GM12878 (cell line): ENCODE results near the gene MT1H. TPM values are rescaled to one million over a fixed set of nuclear protein-coding genes. Genes with fewer than 3 reads are reported as not detected.
A peak's percentile ranks its signal among the peaks of the same experiment; 100 is the strongest.

Source experiments
- ATAC-seq: fragments of 200-7000 bp; cut with Tn5 transposase; 3 replicates; pipeline ENCODE4 v1.9.1; 2020; ENCODE audit warnings: mild to moderate bottlenecking, moderate library complexity
- BruUV-seq: library from RNA; stranded (reverse); fragments of 400-500 nt; replicated peaks from 2 replicates; lab custom pipeline; 2021; lab: Mats Ljungman, UMichigan
- CTCF ChIA-PET: fragments of 300-600 bp; sonication (Branson Sonifier 250); formaldehyde crosslinking; extraction: SDS; loops from one replicate; lab custom pipeline; 2021; ENCODE audit warnings: inconsistent platforms; lab: Yijun Ruan, JAX
- POLR2A ChIA-PET: fragments of 350-600 bp; formaldehyde crosslinking; extraction: SDS; loops from one replicate; lab custom pipeline; 2021; ENCODE audit warnings: inconsistent platforms; lab: Charles Lee
- RAD21 ChIA-PET: fragments of 300-600 bp; sonication (Branson Sonifier 250); formaldehyde crosslinking; loops from one replicate; lab custom pipeline; 2023; ENCODE audit warnings: antibody characterized with exemption; ENCODE audit not compliant: unreplicated experiment; lab: Charles Lee
- SMC1A ChIA-PET: fragments of 300-600 bp; sonication (Branson Sonifier 250); formaldehyde crosslinking; loops from one replicate; lab custom pipeline; 2023; ENCODE audit not compliant: unreplicated experiment, uncharacterized antibody; lab: Charles Lee
- DNase-seq: peaks from one replicate; pipeline ENCODE4 v3.0.0-alpha.2; 2011; ENCODE audit warnings: low read depth, low spot score
- FAIRE-seq: peaks from 3 replicates; lab custom pipeline; 2011; peaks lifted over from hg19 to GRCh38; lab: Jason Lieb, UNC
- H2AFZ ChIP-seq: 2 replicates; pipeline ENCODE4 v1.6.0; 2011; ENCODE audit warnings: low read depth, low read length, control low read depth; ENCODE audit not compliant: control insufficient read depth
- H3K27ac ChIP-seq: 2 replicates; pipeline ENCODE4 v1.5.1; 2011; ENCODE audit warnings: control low read depth; ENCODE audit not compliant: control insufficient read depth, insufficient read depth
- H3K27me3 ChIP-seq, 2 experiments: replicated peaks in 1 of 2; 2 replicates each; pipeline versions ENCODE4 v1.6.0 to v1.6.1; 2011; ENCODE audit warnings: low read length in 1 of 2; ENCODE audit not compliant: control insufficient read depth in 2 of 2, insufficient read depth in 2 of 2
- H3K36me3 ChIP-seq, 2 experiments: 2 replicates each; pipeline ENCODE4 v1.5.1; 2011; ENCODE audit warnings: low read length in 1 of 2; ENCODE audit not compliant: control insufficient read depth in 2 of 2, insufficient read depth in 2 of 2
- H3K4me1 ChIP-seq: 2 replicates; pipeline ENCODE4 v1.6.1; 2011; ENCODE audit warnings: mild to moderate bottlenecking, low read length, moderate library complexity, mixed read lengths; ENCODE audit not compliant: control insufficient read depth, insufficient read depth
- H3K4me2 ChIP-seq: 2 replicates; pipeline ENCODE4 v1.6.0; 2011; ENCODE audit warnings: control low read depth; ENCODE audit not compliant: control insufficient read depth, insufficient read depth
- H3K4me3 ChIP-seq: fragments of 200-600 bp; sonication (generic); 2 replicates; pipeline ENCODE4 v1.5.1; 2016
- H3K79me2 ChIP-seq: 2 replicates; pipeline ENCODE4 v1.6.0; 2011; ENCODE audit warnings: low read length; ENCODE audit not compliant: control insufficient read depth, insufficient read depth
- H3K9ac ChIP-seq: 2 replicates; pipeline ENCODE4 v1.8.0; 2011; ENCODE audit warnings: low read length, control low read depth, mixed read lengths; ENCODE audit not compliant: control insufficient read depth, insufficient read depth
- H3K9me3 ChIP-seq: replicated peaks from 3 replicates; pipeline ENCODE4 v1.5.1; 2011; ENCODE audit warnings: mild to moderate bottlenecking, low read length; ENCODE audit not compliant: control insufficient read depth, insufficient read depth
- H4K20me1 ChIP-seq: 2 replicates; pipeline ENCODE4 v1.6.0; 2011; ENCODE audit not compliant: control insufficient read depth, insufficient read depth
- E2F8 ChIP-seq: fragments of 450-650 bp; IDR thresholded peaks from 2 replicates; pipeline ENCODE4 v1.6.1; 2018; ENCODE audit warnings: mild to moderate bottlenecking, low read depth, moderate library complexity; ENCODE audit not compliant: partially characterized antibody
- GATAD2B ChIP-seq: fragments of 450-650 bp; conservative IDR thresholded peaks from 2 replicates; pipeline ENCODE4 v1.6.1; 2017; ENCODE audit warnings: low read depth, mild to moderate bottlenecking, moderate library complexity
- IKZF2 ChIP-seq, 2 experiments: fragments of 450-650 bp; IDR thresholded peaks; 2 replicates each; pipeline ENCODE4 v1.6.1; 2017; ENCODE audit warnings: mild to moderate bottlenecking in 2 of 2, moderate library complexity in 2 of 2
- IRF3 ChIP-seq: fragments of 450-650 bp; IDR thresholded peaks from 2 replicates; pipeline ENCODE4 v1.6.1; 2014; ENCODE audit warnings: mild to moderate bottlenecking
- JUNB ChIP-seq: IDR thresholded peaks from 2 replicates; pipeline ENCODE4 v1.6.1; 2016; ENCODE audit warnings: antibody characterized with exemption, mild to moderate bottlenecking
- LARP7 ChIP-seq: fragments of 450-650 bp; IDR thresholded peaks from 2 replicates; pipeline ENCODE4 v1.6.1; 2017; ENCODE audit warnings: mild to moderate bottlenecking
- MEF2A ChIP-seq: IDR thresholded peaks from 2 replicates; pipeline ENCODE4 v1.6.1; 2011; ENCODE audit warnings: low read depth, mild to moderate bottlenecking, low read length, moderate library complexity; ENCODE audit not compliant: insufficient read depth
- MXI1 ChIP-seq: fragments of 150-350 bp; IDR thresholded peaks from 2 replicates; pipeline ENCODE4 v1.6.1; 2011; ENCODE audit warnings: low read depth, mild to moderate bottlenecking, inconsistent platforms, low read length, improper control_type of control experiment
- MYC ChIP-seq: IDR thresholded peaks from 2 replicates; pipeline ENCODE4 v1.6.1; 2011; ENCODE audit warnings: mild to moderate bottlenecking, low read length, moderate library complexity, inconsistent platforms; ENCODE audit not compliant: insufficient read depth, insufficient replicate concordance, insufficient read length, severe bottlenecking
- NFYB ChIP-seq: IDR thresholded peaks from 2 replicates; pipeline ENCODE4 v1.6.1; 2011; ENCODE audit warnings: low read depth, mild to moderate bottlenecking, low read length, improper control_type of control experiment, moderate library complexity; ENCODE audit not compliant: insufficient read depth
- SMAD1 ChIP-seq: fragments of 450-650 bp; IDR thresholded peaks from 2 replicates; pipeline ENCODE4 v1.6.1; 2018; ENCODE audit warnings: mild to moderate bottlenecking, low read depth; ENCODE audit not compliant: partially characterized antibody
- SMARCA5 ChIP-seq: fragments of 450-650 bp; IDR thresholded peaks from 2 replicates; pipeline ENCODE4 v1.6.1; 2017; ENCODE audit warnings: mild to moderate bottlenecking
- SREBF1 ChIP-seq: IDR thresholded peaks from 2 replicates; pipeline ENCODE4 v1.6.1; 2012; ENCODE audit warnings: mild to moderate bottlenecking, low read length
- SRF ChIP-seq, 2 experiments: IDR thresholded peaks; 2 replicates each; pipeline ENCODE4 v1.6.1; 2011; ENCODE audit warnings: low read depth in 2 of 2, low read length in 2 of 2, mild to moderate bottlenecking in 1 of 2, moderate library complexity in 1 of 2
- STAT1 ChIP-seq: fragments of 450-650 bp; conservative IDR thresholded peaks from 2 replicates; pipeline ENCODE4 v1.6.1; 2014; ENCODE audit warnings: antibody characterized with exemption, mild to moderate bottlenecking
- WGBS: methylation state at CpG from one replicate; pipeline ENCODE4 v1.1.6; 2016; ENCODE audit warnings: low lambda C conversion rate; ENCODE audit not compliant: insufficient replicate concordance, insufficient coverage; ENCODE audit errors: missing lambda C conversion rate; 5-methylcytosine and 5-hydroxymethylcytosine counted together
- in situ Hi-C: fragments of 300-500 bp; cut with MboI; formaldehyde crosslinking; loops from 9 replicates; pipeline ENCODE4 v1.14.3; 2018; ENCODE audit warnings: mixed read lengths
- intact Hi-C: fragments of 100-400 bp; cut with micrococcal nuclease; formaldehyde crosslinking; loops from one replicate; pipeline ENCODE4 v1.14.2; 2022; ENCODE audit not compliant: unreplicated experiment
- polyA plus RNA-seq, 11 experiments: library from polyadenylated mRNA; depleted of rRNA in 4 of 11; unstranded in 6 of 11; stranded (reverse) in 5 of 11; fragments of >200 nt; fragmentation: Nextera tagmentation in 4 of 11; fragmentation: Illumina TruSeq in 1 of 11; extraction: Ambion mirVana in 4 of 11; extraction: Trizol in 1 of 11; gene quantifications; 1 replicate in 1 of 11; 2 replicates in 10 of 11; pipeline versions ENCODE4 v1.2.1 to v1.2.3, GENCODE V29; 2011 to 2016; ENCODE audit warnings: inconsistent platforms in 2 of 11, missing spikeins in 2 of 11, low read depth in 1 of 11
- total RNA-seq, 4 experiments: library from RNA; depleted of rRNA in 3 of 4; stranded (reverse); fragments of >200 nt in 3 of 4; fragmentation: Illumina TruSeq in 1 of 4; extraction: Trizol in 1 of 4; gene quantifications; 2 replicates each; pipeline versions ENCODE4 v1.2.1 to v1.2.3, GENCODE V29; 2013 to 2021
- TF ChIP-seq, protein P1 (sequence below): fragments of 450-650 bp; IDR thresholded peaks from 2 replicates; pipeline ENCODE4 v1.6.1; 2017; ENCODE audit warnings: mild to moderate bottlenecking, low read depth, inconsistent platforms; ENCODE audit not compliant: poor library complexity, severe bottlenecking

Gene MT1H
- total and polyA plus RNA-seq, 10 of the 15 experiments (the other 5 are each of a cell fraction or from before 2014, with no cell fraction given): 0.40 to 6.0 (median 1.1) TPM; not detected in 2

GRCh38 chr16:56625140-56625942 is 44.3 kb upstream of the MT1H start, which contains the start of gene MT1E:
MT1E (plus strand) TSS chr16:56625781; CDS start chr16:56625852, 71 bp downstream.
- BruUV-seq: no TSS peak
- Histone ChIP-seq H2AFZ (peak within 1 kb of the TSS; percentile 87), H3K4me2 (peak within 1 kb of the TSS; percentile 40), H3K9ac (peak within 1 kb of the TSS; percentile 56; the same call in 1 of the 2 replicates), H3K79me2 (no peaks in the 10 kb centered on the region), H3K27ac (no peak within 1 kb of the TSS), H3K4me1 (peaks cover 14% of the 10 kb centered on the region), H3K4me3 (peak within 1 kb of the TSS; percentile 44; the same call in 1 of the 2 replicates), H3K36me3 (no peaks in the 10 kb centered on the region), H3K9me3 (no peaks in the 10 kb centered on the region), H4K20me1 (no peaks in the 10 kb centered on the region), H3K27me3 (no peaks in the 10 kb centered on the region; a peak in 2 of 4 replicates)
- POLR2A ChIA-PET: interaction anchor here (0.6 to 1.5 kb wide), 4 partner anchors 15 to 75 kb away, joined by 3 to 4 read pairs (median 3); partner anchors contain the start of gene MT2A
- RAD21 ChIA-PET: interaction anchor here (0.6 to 1.3 kb wide), 3 partner anchors 14 to 65 kb away, joined by 3 to 5 read pairs (median 4); partner anchors contain the start of gene MT2A
- FAIRE-seq (no peak), ATAC-seq (peak; percentile 85), DNase-seq (no peak)
- 7% methylated on average over 53 of the region's 62 CpGs for WGBS
- SMC1A ChIA-PET: interaction anchor here (0.9 kb wide), 1 partner anchor 71 kb away, joined by 3 read pairs; no protein-coding TSS in a partner anchor
- in situ Hi-C loops (no loop called here), intact Hi-C loops (no loop called here)
- CTCF ChIA-PET: interaction anchor here (0.7 to 1.0 kb wide), 2 partner anchors 17 to 25 kb away, joined by 3 read pairs; partner anchors contain the start of gene MT2A
- TF ChIP-seq MEF2A (0 out of 2 replicates have a peak, but pooled peaks have one; percentile 8), SREBF1 (no peak), JUNB (no peak), NFYB (no peak), GATAD2B (0 out of 2 replicates have a peak, but pooled peaks have one; percentile 56), MYC (no peak), E2F8 (no peak), SRF (IDR thresholded peaks at IDR 0.05; ENCODE audit: low read depth in 2 of 2, low read length in 2 of 2) (no peak), LARP7 (peak; percentile 100), IRF3 (no peak), MXI1 (no peak), SMAD1 (no peak), SMARCA5 (peak; percentile 86), STAT1 (no peak), IKZF2 (IDR thresholded peaks at IDR 0.05) (0 out of 4 replicates have a peak, but pooled peaks have one; percentile 12 to 13)
- TF ChIP-seq, protein P1, sequence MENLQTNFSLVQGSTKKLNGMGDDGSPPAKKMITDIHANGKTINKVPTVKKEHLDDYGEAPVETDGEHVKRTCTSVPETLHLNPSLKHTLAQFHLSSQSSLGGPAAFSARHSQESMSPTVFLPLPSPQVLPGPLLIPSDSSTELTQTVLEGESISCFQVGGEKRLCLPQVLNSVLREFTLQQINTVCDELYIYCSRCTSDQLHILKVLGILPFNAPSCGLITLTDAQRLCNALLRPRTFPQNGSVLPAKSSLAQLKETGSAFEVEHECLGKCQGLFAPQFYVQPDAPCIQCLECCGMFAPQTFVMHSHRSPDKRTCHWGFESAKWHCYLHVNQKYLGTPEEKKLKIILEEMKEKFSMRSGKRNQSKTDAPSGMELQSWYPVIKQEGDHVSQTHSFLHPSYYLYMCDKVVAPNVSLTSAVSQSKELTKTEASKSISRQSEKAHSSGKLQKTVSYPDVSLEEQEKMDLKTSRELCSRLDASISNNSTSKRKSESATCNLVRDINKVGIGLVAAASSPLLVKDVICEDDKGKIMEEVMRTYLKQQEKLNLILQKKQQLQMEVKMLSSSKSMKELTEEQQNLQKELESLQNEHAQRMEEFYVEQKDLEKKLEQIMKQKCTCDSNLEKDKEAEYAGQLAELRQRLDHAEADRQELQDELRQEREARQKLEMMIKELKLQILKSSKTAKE: no peak
